OCI-LY3 (cell line): Measurements from ENCODE around the gene UBE2E1.

ENCODE experiments used
- EZH2phosphoT487 ChIP-seq: fragments of 200-600 bp; shearing (Covaris generic); IDR thresholded peaks from 2 replicates; pipeline ENCODE4 v1.6.1; 2018; ENCODE audit warnings: antibody characterized with exemption, mixed run types, low read depth
- TF ChIP-seq, protein P1 (sequence below): fragments of 200-600, 300-600 bp; sonication (generic); IDR thresholded peaks from 2 replicates; pipeline ENCODE4 v1.5.1; 2014; ENCODE audit warnings: antibody characterized with exemption, low read length, low read depth

DNA sequence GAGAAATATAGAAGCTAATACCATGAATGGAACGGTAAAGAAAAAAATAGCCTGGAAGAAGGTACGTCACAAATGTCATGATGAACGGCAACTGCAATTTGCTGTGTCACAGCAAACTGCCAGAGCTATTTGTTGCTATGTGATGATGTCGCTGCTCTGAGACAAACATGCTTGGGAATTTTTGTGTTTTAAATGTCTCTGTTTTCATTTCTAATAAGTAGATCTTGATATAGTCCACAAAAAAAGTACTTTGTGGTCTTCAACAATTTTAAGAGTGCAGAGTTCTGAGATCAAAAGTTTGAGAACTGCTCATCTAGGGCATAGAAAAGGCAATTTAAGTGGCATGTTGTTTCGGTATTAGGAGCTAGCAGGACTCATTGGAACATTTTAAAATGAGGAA lies 135.0 kb downstream of the UBE2E1 start:
- TF ChIP-seq EZH2phosphoT487: no peak
- TF ChIP-seq, protein P1, sequence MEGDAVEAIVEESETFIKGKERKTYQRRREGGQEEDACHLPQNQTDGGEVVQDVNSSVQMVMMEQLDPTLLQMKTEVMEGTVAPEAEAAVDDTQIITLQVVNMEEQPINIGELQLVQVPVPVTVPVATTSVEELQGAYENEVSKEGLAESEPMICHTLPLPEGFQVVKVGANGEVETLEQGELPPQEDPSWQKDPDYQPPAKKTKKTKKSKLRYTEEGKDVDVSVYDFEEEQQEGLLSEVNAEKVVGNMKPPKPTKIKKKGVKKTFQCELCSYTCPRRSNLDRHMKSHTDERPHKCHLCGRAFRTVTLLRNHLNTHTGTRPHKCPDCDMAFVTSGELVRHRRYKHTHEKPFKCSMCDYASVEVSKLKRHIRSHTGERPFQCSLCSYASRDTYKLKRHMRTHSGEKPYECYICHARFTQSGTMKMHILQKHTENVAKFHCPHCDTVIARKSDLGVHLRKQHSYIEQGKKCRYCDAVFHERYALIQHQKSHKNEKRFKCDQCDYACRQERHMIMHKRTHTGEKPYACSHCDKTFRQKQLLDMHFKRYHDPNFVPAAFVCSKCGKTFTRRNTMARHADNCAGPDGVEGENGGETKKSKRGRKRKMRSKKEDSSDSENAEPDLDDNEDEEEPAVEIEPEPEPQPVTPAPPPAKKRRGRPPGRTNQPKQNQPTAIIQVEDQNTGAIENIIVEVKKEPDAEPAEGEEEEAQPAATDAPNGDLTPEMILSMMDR: no peak
